OCI-LY1 (cell line): Measurements from ENCODE around the gene USP8.

Source experiments
- H2AFZ ChIP-seq: fragments of 200-600 bp; sonication (generic), shearing (Covaris generic); 2 replicates; pipeline ENCODE4 v1.6.0; 2014; ENCODE audit warnings: antibody characterized with exemption, mild to moderate bottlenecking, low read length
- H3F3A ChIP-seq: fragments of 200-600 bp; sonication (generic), shearing (Covaris generic); 2 replicates; pipeline ENCODE4 v1.6.0; 2014; ENCODE audit warnings: mild to moderate bottlenecking, antibody characterized with exemption, low read length, moderate library complexity; ENCODE audit not compliant: insufficient read depth
- H3K27ac ChIP-seq: fragments of 200-600 bp; sonication (generic); 2 replicates; pipeline ENCODE4 v1.5.1; 2014; ENCODE audit warnings: low read length, mixed run types, mild to moderate bottlenecking, low read depth; ENCODE audit not compliant: poor library complexity, severe bottlenecking
- H3K27me3 ChIP-seq: fragments of 200-600 bp; sonication (generic); 2 replicates; pipeline ENCODE4 v1.6.0; 2014; ENCODE audit warnings: antibody characterized with exemption, mild to moderate bottlenecking, low read length, moderate library complexity; ENCODE audit not compliant: insufficient read depth
- H3K36me3 ChIP-seq: fragments of 200-600 bp; sonication (generic); 2 replicates; pipeline ENCODE4 v1.6.1; 2014; ENCODE audit warnings: mild to moderate bottlenecking, antibody characterized with exemption, low read length, moderate library complexity, mixed read lengths; ENCODE audit not compliant: insufficient read depth
- H3K4me1 ChIP-seq: fragments of 200-600 bp; sonication (generic); 2 replicates; pipeline ENCODE4 v1.5.1; 2014; ENCODE audit warnings: mild to moderate bottlenecking, low read length, moderate library complexity; ENCODE audit not compliant: insufficient read depth, severe bottlenecking
- H3K4me2 ChIP-seq: fragments of 200-600 bp; sonication (generic), shearing (Covaris generic); 2 replicates; pipeline ENCODE4 v1.6.1; 2014; ENCODE audit warnings: low read length
- H3K4me3 ChIP-seq: fragments of 200-600 bp; sonication (generic); 2 replicates; pipeline ENCODE4 v1.5.1; 2014; ENCODE audit warnings: low read length, low read depth, mild to moderate bottlenecking, mixed read lengths; ENCODE audit not compliant: poor library complexity, severe bottlenecking
- H3K79me2 ChIP-seq: fragments of 200-600 bp; shearing (Covaris generic); 2 replicates; pipeline ENCODE4 v1.6.1; 2016; ENCODE audit warnings: mixed run types, low read length, mixed read lengths; ENCODE audit not compliant: insufficient read depth
- H3K9ac ChIP-seq: fragments of 200-600 bp; sonication (generic), shearing (Covaris generic); 2 replicates; pipeline ENCODE4 v1.6.1; 2014; ENCODE audit warnings: mild to moderate bottlenecking, low read length, mixed read lengths
- H3K9me2 ChIP-seq: fragments of 200-600 bp; sonication (generic), shearing (Covaris generic); 2 replicates; pipeline ENCODE4 v1.6.1; 2014; ENCODE audit warnings: low read depth, mild to moderate bottlenecking, low read length, mixed read lengths
- H3K9me3 ChIP-seq: fragments of 200-600 bp; shearing (Covaris generic); 2 replicates; pipeline ENCODE4 v1.6.1; 2014; ENCODE audit warnings: low read length, mixed read lengths
- H4K20me1 ChIP-seq: fragments of 200-600 bp; sonication (generic), shearing (Covaris generic); 2 replicates; pipeline ENCODE4 v1.6.0; 2016; ENCODE audit warnings: mild to moderate bottlenecking, low read length; ENCODE audit not compliant: insufficient read depth
- EZH2 ChIP-seq: fragments of 200-600 bp; sonication (generic), shearing (Covaris generic); IDR thresholded peaks from 2 replicates; pipeline ENCODE4 v1.8.0; 2017; ENCODE audit warnings: borderline replicate concordance, mixed run types, mild to moderate bottlenecking, antibody characterized with exemption, low read length, moderate library complexity, mixed read lengths
- TF ChIP-seq, protein P1 (sequence below): fragments of 200-600 bp; sonication (generic), shearing (Covaris generic); IDR thresholded peaks from 2 replicates; pipeline ENCODE4 v1.5.1; 2017; ENCODE audit warnings: mild to moderate bottlenecking, antibody characterized with exemption, low read length, moderate library complexity, mixed read lengths

Gene USP8

DNA sequence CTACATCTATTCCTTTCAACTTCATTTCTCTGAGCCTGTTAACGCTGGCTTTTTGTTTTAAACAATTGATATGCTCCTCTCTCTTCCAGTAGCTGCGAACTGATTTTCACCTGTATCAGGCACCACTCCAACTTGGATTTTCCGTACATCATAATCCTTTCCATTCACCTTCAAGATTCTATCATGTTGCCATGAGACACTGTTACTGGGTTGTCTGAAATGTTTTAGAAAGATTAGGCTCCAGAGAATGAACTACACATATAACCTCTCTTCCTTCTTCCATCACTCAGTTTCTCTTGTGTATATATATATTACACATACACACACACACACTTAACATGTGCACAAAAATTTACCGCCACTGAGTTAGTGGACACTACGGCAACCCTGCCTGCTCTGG is 122.4 kb downstream of the USP8 start, which contains the start of gene USP50:
Gene USP50 (minus strand): TSS at position 101 of the 400 bp plus-strand sequence. CDS start 141 bp downstream, outside the sequence.
- Histone ChIP-seq H3F3A (no peaks in the 10 kb centered on the region), H3K9me2 (no peaks in the 10 kb centered on the region), H3K4me3 (no peak within 1 kb of the TSS), H3K9me3 (no peaks in the 10 kb centered on the region), H3K4me2 (no peak within 1 kb of the TSS), H2AFZ (no peak within 1 kb of the TSS), H3K36me3 (no peaks in the 10 kb centered on the region), H3K27me3 (no peaks in the 10 kb centered on the region), H3K9ac (no peak within 1 kb of the TSS), H3K4me1 (no peaks in the 10 kb centered on the region), H3K27ac (no peak within 1 kb of the TSS), H3K79me2 (no peaks in the 10 kb centered on the region), H4K20me1 (no peaks in the 10 kb centered on the region)
- TF ChIP-seq EZH2: no peak
- TF ChIP-seq, protein P1, sequence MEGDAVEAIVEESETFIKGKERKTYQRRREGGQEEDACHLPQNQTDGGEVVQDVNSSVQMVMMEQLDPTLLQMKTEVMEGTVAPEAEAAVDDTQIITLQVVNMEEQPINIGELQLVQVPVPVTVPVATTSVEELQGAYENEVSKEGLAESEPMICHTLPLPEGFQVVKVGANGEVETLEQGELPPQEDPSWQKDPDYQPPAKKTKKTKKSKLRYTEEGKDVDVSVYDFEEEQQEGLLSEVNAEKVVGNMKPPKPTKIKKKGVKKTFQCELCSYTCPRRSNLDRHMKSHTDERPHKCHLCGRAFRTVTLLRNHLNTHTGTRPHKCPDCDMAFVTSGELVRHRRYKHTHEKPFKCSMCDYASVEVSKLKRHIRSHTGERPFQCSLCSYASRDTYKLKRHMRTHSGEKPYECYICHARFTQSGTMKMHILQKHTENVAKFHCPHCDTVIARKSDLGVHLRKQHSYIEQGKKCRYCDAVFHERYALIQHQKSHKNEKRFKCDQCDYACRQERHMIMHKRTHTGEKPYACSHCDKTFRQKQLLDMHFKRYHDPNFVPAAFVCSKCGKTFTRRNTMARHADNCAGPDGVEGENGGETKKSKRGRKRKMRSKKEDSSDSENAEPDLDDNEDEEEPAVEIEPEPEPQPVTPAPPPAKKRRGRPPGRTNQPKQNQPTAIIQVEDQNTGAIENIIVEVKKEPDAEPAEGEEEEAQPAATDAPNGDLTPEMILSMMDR: no peak

DNA sequence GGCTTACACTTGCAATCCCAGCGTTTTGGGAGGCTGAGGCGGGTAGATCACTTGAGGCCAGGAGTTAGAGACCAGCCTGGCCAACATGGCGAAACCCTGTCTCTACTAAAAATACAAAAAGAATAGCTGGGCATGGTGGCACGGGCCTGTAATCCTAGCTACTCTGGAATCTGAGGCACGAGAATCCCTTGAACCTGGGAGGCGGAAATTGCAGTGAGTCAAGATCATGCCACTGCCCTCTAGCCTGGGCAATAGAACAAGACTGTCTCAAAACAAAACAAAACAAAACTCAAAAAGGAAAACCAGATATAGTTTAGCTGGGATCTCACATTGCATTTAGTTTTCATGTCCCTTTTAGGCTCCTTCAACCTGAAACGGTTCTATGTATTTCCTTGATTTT is 125.1 kb downstream of the USP8 start:
- Histone ChIP-seq H3K27ac (no peak overlapping the region), H3K4me1 (no peaks in the 10 kb centered on the region), H3K36me3 (no peaks in the 10 kb centered on the region), H3K27me3 (no peaks in the 10 kb centered on the region), H3K79me2 (no peaks in the 10 kb centered on the region), H3K9ac (no peak overlapping the region), H3K9me3 (no peaks in the 10 kb centered on the region), H4K20me1 (no peaks in the 10 kb centered on the region), H2AFZ (no peak overlapping the region), H3K9me2 (no peaks in the 10 kb centered on the region), H3K4me2 (no peak overlapping the region), H3F3A (no peaks in the 10 kb centered on the region), H3K4me3 (no peak overlapping the region)
- no peak for TF ChIP-seq EZH2
- TF ChIP-seq, protein P1: no peak

DNA sequence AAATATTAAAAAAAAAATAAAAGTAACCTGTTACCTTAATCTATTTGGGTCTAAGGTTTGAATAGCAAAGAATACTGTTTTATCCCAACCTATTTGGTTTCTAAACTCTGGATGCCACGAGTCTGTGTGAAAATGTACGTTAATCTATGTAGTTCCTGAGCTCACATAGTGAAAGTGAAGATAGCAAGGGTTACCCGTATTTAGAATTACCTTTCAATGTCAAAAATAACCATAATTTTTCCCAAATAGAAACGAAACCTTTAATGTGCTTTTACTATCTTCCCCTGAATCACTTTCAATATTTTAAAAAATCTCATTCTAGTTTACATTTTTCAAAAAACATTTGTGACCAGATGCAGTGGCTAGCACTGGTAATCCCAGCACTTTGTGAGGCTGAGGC is 128.0 kb downstream of the USP8 start:
- Histone ChIP-seq H3K27ac (no peak overlapping the region), H3K4me2 (no peak overlapping the region), H3K36me3 (no peaks in the 10 kb centered on the region), H2AFZ (no peak overlapping the region), H3K4me3 (no peak overlapping the region), H3K9me2 (no peaks in the 10 kb centered on the region), H3F3A (no peaks in the 10 kb centered on the region), H4K20me1 (no peaks in the 10 kb centered on the region), H3K79me2 (no peaks in the 10 kb centered on the region), H3K27me3 (no peaks in the 10 kb centered on the region), H3K9me3 (no peaks in the 10 kb centered on the region), H3K9ac (no peak overlapping the region), H3K4me1 (no peaks in the 10 kb centered on the region)
- TF ChIP-seq EZH2: no peak
- TF ChIP-seq, protein P1: no peak
